HepG2 (cell line): ENCODE data around the gene GBX1. TPM values are rescaled to one million over a fixed set of nuclear protein-coding genes. Genes with fewer than 3 reads are reported as not detected.

Experiments used
- ATAC-seq: fragments of 200-7000 bp; cut with Tn5 transposase; 3 replicates; pipeline ENCODE4 v1.9.1; 2020; ENCODE audit warnings: mild to moderate bottlenecking, moderate library complexity
- BruUV-seq: library from RNA; stranded (reverse); fragments of 400-500 nt; replicated peaks from 2 replicates; lab custom pipeline; 2021; lab: Mats Ljungman, UMichigan
- CTCF ChIA-PET: fragments of 300-600 bp; formaldehyde crosslinking; extraction: SDS; loops from one replicate; lab custom pipeline; 2021; ENCODE audit warnings: low total read pairs, inconsistent platforms, low intra/inter-chr PET ratio; lab: Yijun Ruan, JAX
- POLR2A ChIA-PET: fragments of 350-600 bp; sonication (Branson Sonifier 250); formaldehyde crosslinking; loops from one replicate; lab custom pipeline; 2020; ENCODE audit warnings: antibody characterized with exemption, inconsistent platforms; lab: Yijun Ruan, JAX
- DNase-seq: peaks from one replicate; pipeline ENCODE4 v3.0.0-alpha.2; 2015; ENCODE audit warnings: low spot score
- FAIRE-seq: peaks from 3 replicates; lab custom pipeline; 2011; peaks lifted over from hg19 to GRCh38; lab: Jason Lieb, UNC
- H2AFZ ChIP-seq: one replicate; pipeline ENCODE4 v1.6.1; 2011; ENCODE audit warnings: low read length, inconsistent platforms
- H3K27ac ChIP-seq: fragments of 300-600 bp; 3 replicates; pipeline ENCODE4 v1.8.0; 2011; ENCODE audit warnings: mixed run types, mild to moderate bottlenecking, mixed read lengths, low read length, inconsistent platforms; ENCODE audit not compliant: insufficient read depth; ENCODE audit errors: extremely low read length
- H3K27me3 ChIP-seq, 2 experiments: fragments of 200-600 bp in 1 of 2; 2 replicates in 1 of 2; 3 replicates in 1 of 2; pipeline versions ENCODE4 v1.6.0 to v1.8.0; 2011; ENCODE audit warnings: low read length in 2 of 2, mild to moderate bottlenecking in 2 of 2, moderate library complexity in 2 of 2, inconsistent platforms in 1 of 2; ENCODE audit not compliant: insufficient read depth in 2 of 2, control insufficient read depth in 1 of 2
- H3K36me3 ChIP-seq, 2 experiments: fragments of 200-600 bp in 1 of 2; replicated peaks in 1 of 2; 2 replicates in 1 of 2; 3 replicates in 1 of 2; pipeline versions ENCODE4 v1.5.1 to v1.8.0; 2011; ENCODE audit warnings: low read length in 2 of 2, inconsistent platforms in 1 of 2; ENCODE audit not compliant: insufficient read depth in 2 of 2, control insufficient read depth in 1 of 2
- H3K4me1 ChIP-seq: 2 replicates; pipeline ENCODE4 v1.5.1; 2012; ENCODE audit warnings: low read length, inconsistent platforms; ENCODE audit not compliant: insufficient read depth
- H3K4me2 ChIP-seq: 2 replicates; pipeline ENCODE4 v1.6.0; 2011; ENCODE audit warnings: low read depth, low read length, inconsistent platforms
- H3K4me3 ChIP-seq, 3 experiments: fragments of 200-600 bp in 1 of 3; sonication (generic), shearing (Covaris generic) in 1 of 3; replicated peaks in 1 of 3; 2 replicates each; pipeline ENCODE4 v1.5.1; 2011 to 2016; ENCODE audit warnings: low read length in 3 of 3, inconsistent platforms in 2 of 3, low read depth in 2 of 3, mild to moderate bottlenecking in 2 of 3, control low read depth in 1 of 3, mixed read lengths in 1 of 3; ENCODE audit not compliant: insufficient read depth in 1 of 3
- H3K79me2 ChIP-seq: one replicate; pipeline ENCODE4 v1.6.1; 2011; ENCODE audit warnings: low read length, inconsistent platforms; ENCODE audit not compliant: insufficient read depth
- H3K9ac ChIP-seq: 2 replicates; pipeline ENCODE4 v1.6.0; 2011; ENCODE audit warnings: mild to moderate bottlenecking, low read depth, low read length, inconsistent platforms; ENCODE audit not compliant: insufficient read depth
- H3K9me3 ChIP-seq: 2 replicates; pipeline ENCODE4 v1.5.1; 2012; ENCODE audit warnings: mild to moderate bottlenecking, low read length
- H4K20me1 ChIP-seq: 2 replicates; pipeline ENCODE4 v1.6.0; 2011; ENCODE audit warnings: inconsistent platforms, mild to moderate bottlenecking, low read length, moderate library complexity; ENCODE audit not compliant: insufficient read depth
- EP300 ChIP-seq, 3 experiments: sonication (generic) in 1 of 3; formaldehyde crosslinking in 1 of 3; IDR thresholded peaks; 2 replicates each; pipeline versions ENCODE4 v1.5.1 to v1.6.1; 2011 to 2020; ENCODE audit warnings: low read depth in 2 of 3, low read length in 2 of 3, borderline replicate concordance in 1 of 3, improper control_type of control experiment in 1 of 3, mild to moderate bottlenecking in 1 of 3, missing genetic modification reagents in 1 of 3, moderate library complexity in 1 of 3
- ZIK1 ChIP-seq: sonication (generic); formaldehyde crosslinking; IDR thresholded peaks from 2 replicates; pipeline ENCODE4 v1.5.0; 2020; ENCODE audit warnings: mild to moderate bottlenecking, low read depth, missing genetic modification reagents, borderline replicate concordance
- ZNF337 ChIP-seq: sonication (generic); formaldehyde crosslinking; IDR thresholded peaks from 2 replicates; pipeline ENCODE4 v1.5.1; 2020; ENCODE audit warnings: missing genetic modification reagents, low read depth, mild to moderate bottlenecking, borderline replicate concordance
- WGBS: methylation state at CpG from one replicate; pipeline ENCODE4 v1.1.6; 2017; ENCODE audit warnings: low lambda C conversion rate; 5-methylcytosine and 5-hydroxymethylcytosine counted together
- in situ Hi-C: cut with HindIII; loops from 2 replicates; pipeline ENCODE4 v1.10.0; 2017; ENCODE audit warnings: low pct_unique_long_range_greater_than_20kb; ENCODE audit not compliant: extremely low pct_ligation_motif_present
- intact Hi-C: fragments of 100-400 bp; cut with micrococcal nuclease; formaldehyde crosslinking; loops from one replicate; pipeline ENCODE4 v1.10.0; 2022; ENCODE audit not compliant: unreplicated experiment
- polyA plus RNA-seq, 8 experiments: library from polyadenylated mRNA; depleted of rRNA in 3 of 8; stranded (reverse) in 7 of 8; unstranded in 1 of 8; fragments of >200 nt; fragmentation: Illumina TruSeq in 4 of 8; extraction: Trizol in 4 of 8; gene quantifications; 2 replicates each; pipeline versions ENCODE4 v1.2.1 to v1.2.3, GENCODE V29; 2011 to 2016; ENCODE audit warnings: low read depth in 4 of 8, missing spikeins in 1 of 8, mixed read lengths in 1 of 8; ENCODE audit not compliant: insufficient read depth in 1 of 8
- total RNA-seq, 5 experiments: library from RNA; depleted of rRNA; stranded (reverse); fragments of >200 nt; fragmentation: Illumina TruSeq; extraction: Trizol; gene quantifications; 2 replicates each; pipeline ENCODE4 v1.2.3, GENCODE V29; 2016; ENCODE audit warnings: low read depth in 1 of 5
- TF ChIP-seq, protein P1 (sequence below): sonication (generic); formaldehyde crosslinking; IDR thresholded peaks from 2 replicates; pipeline ENCODE4 v1.8.0; 2022; ENCODE audit warnings: missing genetic modification reagents, mild to moderate bottlenecking, borderline replicate concordance
- TF ChIP-seq, protein P2 (sequence below): IDR thresholded peaks from 2 replicates; pipeline ENCODE4 v1.6.1; 2016; ENCODE audit warnings: low read depth, missing genetic modification reagents, missing compliant biosample characterization

The GBX1 gene
- total and polyA plus RNA-seq, 2 of the 13 experiments (the other 11 are each of a cell fraction or from before 2014, with no cell fraction given), result not detected

- H3K4me2 ChIP-seq, result no peak overlapping the region
- H3K9ac ChIP-seq, result no peak overlapping the region
- no peaks in the 10 kb centered on the region for H3K9me3 ChIP-seq
- no TSS peak for BruUV-seq
- CTCF ChIA-PET, result no interaction called here
- FAIRE-seq (no peak), ATAC-seq (no peak), DNase-seq (no peak)
- no peak overlapping the region for H2AFZ ChIP-seq
- H3K4me3 ChIP-seq, result no peak overlapping the region
- H4K20me1 ChIP-seq, result no peaks in the 10 kb centered on the region
- no peak for TF ChIP-seq ZNF337 (CRISPR knock-in tag)
- TF ChIP-seq, protein P1, sequence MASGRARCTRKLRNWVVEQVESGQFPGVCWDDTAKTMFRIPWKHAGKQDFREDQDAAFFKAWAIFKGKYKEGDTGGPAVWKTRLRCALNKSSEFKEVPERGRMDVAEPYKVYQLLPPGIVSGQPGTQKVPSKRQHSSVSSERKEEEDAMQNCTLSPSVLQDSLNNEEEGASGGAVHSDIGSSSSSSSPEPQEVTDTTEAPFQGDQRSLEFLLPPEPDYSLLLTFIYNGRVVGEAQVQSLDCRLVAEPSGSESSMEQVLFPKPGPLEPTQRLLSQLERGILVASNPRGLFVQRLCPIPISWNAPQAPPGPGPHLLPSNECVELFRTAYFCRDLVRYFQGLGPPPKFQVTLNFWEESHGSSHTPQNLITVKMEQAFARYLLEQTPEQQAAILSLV (CRISPR knock-in tag), result no peak
- TF ChIP-seq, protein P2, sequence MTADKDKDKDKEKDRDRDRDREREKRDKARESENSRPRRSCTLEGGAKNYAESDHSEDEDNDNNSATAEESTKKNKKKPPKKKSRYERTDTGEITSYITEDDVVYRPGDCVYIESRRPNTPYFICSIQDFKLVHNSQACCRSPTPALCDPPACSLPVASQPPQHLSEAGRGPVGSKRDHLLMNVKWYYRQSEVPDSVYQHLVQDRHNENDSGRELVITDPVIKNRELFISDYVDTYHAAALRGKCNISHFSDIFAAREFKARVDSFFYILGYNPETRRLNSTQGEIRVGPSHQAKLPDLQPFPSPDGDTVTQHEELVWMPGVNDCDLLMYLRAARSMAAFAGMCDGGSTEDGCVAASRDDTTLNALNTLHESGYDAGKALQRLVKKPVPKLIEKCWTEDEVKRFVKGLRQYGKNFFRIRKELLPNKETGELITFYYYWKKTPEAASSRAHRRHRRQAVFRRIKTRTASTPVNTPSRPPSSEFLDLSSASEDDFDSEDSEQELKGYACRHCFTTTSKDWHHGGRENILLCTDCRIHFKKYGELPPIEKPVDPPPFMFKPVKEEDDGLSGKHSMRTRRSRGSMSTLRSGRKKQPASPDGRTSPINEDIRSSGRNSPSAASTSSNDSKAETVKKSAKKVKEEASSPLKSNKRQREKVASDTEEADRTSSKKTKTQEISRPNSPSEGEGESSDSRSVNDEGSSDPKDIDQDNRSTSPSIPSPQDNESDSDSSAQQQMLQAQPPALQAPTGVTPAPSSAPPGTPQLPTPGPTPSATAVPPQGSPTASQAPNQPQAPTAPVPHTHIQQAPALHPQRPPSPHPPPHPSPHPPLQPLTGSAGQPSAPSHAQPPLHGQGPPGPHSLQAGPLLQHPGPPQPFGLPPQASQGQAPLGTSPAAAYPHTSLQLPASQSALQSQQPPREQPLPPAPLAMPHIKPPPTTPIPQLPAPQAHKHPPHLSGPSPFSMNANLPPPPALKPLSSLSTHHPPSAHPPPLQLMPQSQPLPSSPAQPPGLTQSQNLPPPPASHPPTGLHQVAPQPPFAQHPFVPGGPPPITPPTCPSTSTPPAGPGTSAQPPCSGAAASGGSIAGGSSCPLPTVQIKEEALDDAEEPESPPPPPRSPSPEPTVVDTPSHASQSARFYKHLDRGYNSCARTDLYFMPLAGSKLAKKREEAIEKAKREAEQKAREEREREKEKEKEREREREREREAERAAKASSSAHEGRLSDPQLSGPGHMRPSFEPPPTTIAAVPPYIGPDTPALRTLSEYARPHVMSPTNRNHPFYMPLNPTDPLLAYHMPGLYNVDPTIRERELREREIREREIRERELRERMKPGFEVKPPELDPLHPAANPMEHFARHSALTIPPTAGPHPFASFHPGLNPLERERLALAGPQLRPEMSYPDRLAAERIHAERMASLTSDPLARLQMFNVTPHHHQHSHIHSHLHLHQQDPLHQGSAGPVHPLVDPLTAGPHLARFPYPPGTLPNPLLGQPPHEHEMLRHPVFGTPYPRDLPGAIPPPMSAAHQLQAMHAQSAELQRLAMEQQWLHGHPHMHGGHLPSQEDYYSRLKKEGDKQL (CRISPR knock-in tag), result no peak
- no peak for TF ChIP-seq EP300 (IDR thresholded peaks at IDR 0.05; ENCODE audit: low read depth in 2 of 2, low read length in 2 of 2)
- no peak for TF ChIP-seq EP300 (CRISPR knock-in tag; IDR thresholded peaks at IDR 0.05; ENCODE audit: borderline replicate concordance)
- TF ChIP-seq ZIK1, result no peak
- H3K36me3 ChIP-seq, result no peaks in the 10 kb centered on the region
- 12% methylated on average over 27 of the region's 30 CpGs for WGBS
- H3K27me3 ChIP-seq, result peaks cover 13 to 92% of the 10 kb centered on the region in 2 experiments
- no peak overlapping the region for H3K27ac ChIP-seq
- POLR2A ChIA-PET, result no interaction called here
- no peaks in the 10 kb centered on the region for H3K4me1 ChIP-seq
- no peaks in the 10 kb centered on the region for H3K79me2 ChIP-seq
- in situ Hi-C loops, result loop anchor here (10.0 kb wide), 1 partner anchor 106 kb away; no protein-coding TSS in a partner anchor
- intact Hi-C loops, result no loop called here
Observed at GRCh38 chr7:151198945-151199848, 31.7 kb upstream of the GBX1 start.
